ENCODE measurements around the gene GRAMD2B.

The GRAMD2B gene

DNA sequence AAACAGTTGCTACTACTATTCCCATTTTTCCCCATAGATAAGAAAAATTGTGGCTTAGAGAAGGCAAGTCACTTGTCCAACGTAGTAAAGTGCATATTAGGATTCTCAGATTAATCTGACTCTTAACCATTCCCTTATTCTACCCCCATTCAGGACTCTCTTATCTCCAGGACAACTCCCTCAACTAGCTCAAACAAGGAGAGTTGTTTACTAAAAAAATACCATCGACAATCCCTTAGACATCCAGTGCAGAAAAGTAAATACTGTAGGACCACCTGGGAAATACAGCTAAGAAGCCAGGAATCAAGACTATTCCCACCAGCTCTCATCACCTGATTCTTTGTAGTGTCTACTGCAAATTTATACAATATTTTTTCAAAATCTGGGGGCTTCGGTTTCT lies 9.4 kb upstream of the GRAMD2B start:
- ChIA-PET CTCF (no interaction called here), POLR2A (no interaction called here)
- H3K27ac ChIP-seq (ENCODE audit: insufficient read depth in 1 of 2, low read depth in 1 of 2, low read length in 2 of 2, poor library complexity in 1 of 2, severe bottlenecking in 2 of 2), result no peak overlapping the region
- DNase-seq, result no peak
- no peaks in the 10 kb centered on the region for H3K4me1 ChIP-seq (ENCODE audit: control extremely low read depth in 1 of 4, control insufficient read depth in 4 of 4, insufficient read depth in 4 of 4, low read length in 3 of 4)
- WGBS (ENCODE audit: insufficient coverage), result no CpG with 5 or more reads among the region's 3 CpGs
- no peaks in the 10 kb centered on the region for H3K36me3 ChIP-seq (ENCODE audit: control insufficient read depth in 4 of 4, insufficient read depth in 4 of 4, low read length in 3 of 4)
- peaks cover 0 to 1% (median 0%) of the 10 kb centered on the region in 5 experiments for H3K9me3 ChIP-seq (ENCODE audit: control extremely low read depth in 1 of 5, control insufficient read depth in 4 of 5, insufficient read depth in 2 of 5, low read depth in 1 of 5, low read length in 4 of 5)
- H3K4me3 ChIP-seq (ENCODE audit: control insufficient read depth in 1 of 7, extremely low read depth in 1 of 7, insufficient read depth in 4 of 7, low read depth in 2 of 7, low read length in 6 of 7), result no peak overlapping the region
- H3K27me3 ChIP-seq (replicated peaks in 2 of 5; ENCODE audit: control insufficient read depth in 4 of 5, insufficient read depth in 5 of 5, low read length in 4 of 5), result no peaks in the 10 kb centered on the region

DNA sequence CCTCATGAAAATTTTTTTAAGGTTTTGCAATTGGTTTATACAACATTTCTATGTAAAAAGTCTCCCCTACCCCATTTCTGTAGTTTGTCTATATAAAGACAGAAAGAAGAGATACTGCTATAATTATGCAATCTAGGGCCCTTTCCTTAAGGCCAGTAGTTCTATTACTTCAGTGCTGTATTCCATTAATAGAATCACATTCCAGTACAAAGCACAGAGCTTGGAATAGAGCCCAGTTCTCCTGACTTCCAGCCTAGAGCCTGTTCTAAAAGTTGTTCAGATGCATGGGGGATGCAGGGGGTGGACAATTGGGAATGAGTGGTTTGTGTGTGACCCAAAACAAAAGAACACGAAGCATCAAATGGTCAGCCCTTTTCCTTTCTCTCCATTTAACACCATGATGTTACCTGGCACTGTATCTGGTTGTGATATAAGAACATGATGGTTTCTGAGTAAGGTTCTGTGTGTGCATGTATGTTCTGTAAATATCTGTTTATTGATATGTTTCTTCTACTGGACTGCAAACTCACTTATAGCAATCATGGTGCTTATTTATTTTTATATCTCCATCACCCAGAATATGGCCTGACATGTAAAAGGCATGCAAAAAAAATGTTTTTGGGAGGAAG lies 8.2 kb upstream of the GRAMD2B start:
- Histone ChIP-seq H3K4me1 (ENCODE audit: control extremely low read depth in 1 of 4, control insufficient read depth in 4 of 4, insufficient read depth in 4 of 4, low read length in 3 of 4) (no peaks in the 10 kb centered on the region), H3K36me3 (ENCODE audit: control insufficient read depth in 4 of 4, insufficient read depth in 4 of 4, low read length in 3 of 4) (no peaks in the 10 kb centered on the region), H3K27ac (ENCODE audit: insufficient read depth in 1 of 2, low read depth in 1 of 2, low read length in 2 of 2, poor library complexity in 1 of 2, severe bottlenecking in 2 of 2) (no peak overlapping the region), H3K27me3 (replicated peaks in 2 of 5; ENCODE audit: control insufficient read depth in 4 of 5, insufficient read depth in 5 of 5, low read length in 4 of 5) (no peaks in the 10 kb centered on the region), H3K9me3 (ENCODE audit: control extremely low read depth in 1 of 5, control insufficient read depth in 4 of 5, insufficient read depth in 2 of 5, low read depth in 1 of 5, low read length in 4 of 5) (peaks cover 0 to 1% (median 0%) of the 10 kb centered on the region in 5 experiments), H3K4me3 (ENCODE audit: control insufficient read depth in 1 of 7, extremely low read depth in 1 of 7, insufficient read depth in 4 of 7, low read depth in 2 of 7, low read length in 6 of 7) (no peak overlapping the region)
- ChIA-PET CTCF (no interaction called here), POLR2A (no interaction called here)
- no peak for DNase-seq
- WGBS (ENCODE audit: insufficient coverage), result no CpG with 5 or more reads among the region's 1 CpG

DNA sequence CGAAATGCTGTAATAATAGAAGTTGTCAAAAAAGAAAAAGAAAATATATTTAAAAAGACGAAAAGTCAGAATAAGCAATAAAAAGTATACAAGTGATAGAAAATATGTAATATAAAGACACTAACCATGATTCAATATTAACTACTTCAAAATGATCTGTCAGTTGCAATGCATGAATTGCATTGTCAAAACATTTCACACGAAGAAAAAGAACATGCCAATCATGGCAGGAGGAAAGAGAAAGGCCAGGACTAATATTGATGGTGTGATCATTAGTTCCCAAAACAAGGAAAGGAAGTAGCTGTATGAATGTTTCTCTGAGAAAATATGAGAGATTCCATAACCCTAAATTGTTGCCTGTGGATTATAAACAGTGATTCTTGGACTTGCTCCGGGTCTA lies 7.4 kb upstream of the GRAMD2B start:
- H3K4me3 ChIP-seq (ENCODE audit: control insufficient read depth in 1 of 7, extremely low read depth in 1 of 7, insufficient read depth in 4 of 7, low read depth in 2 of 7, low read length in 6 of 7), result no peak overlapping the region
- POLR2A ChIA-PET, result no interaction called here
- H3K27ac ChIP-seq (ENCODE audit: insufficient read depth in 1 of 2, low read depth in 1 of 2, low read length in 2 of 2, poor library complexity in 1 of 2, severe bottlenecking in 2 of 2), result no peak overlapping the region
- no peaks in the 10 kb centered on the region for H3K9me3 ChIP-seq (ENCODE audit: control extremely low read depth in 1 of 5, control insufficient read depth in 4 of 5, insufficient read depth in 2 of 5, low read depth in 1 of 5, low read length in 4 of 5)
- no peak for DNase-seq
- CTCF ChIA-PET, result no interaction called here
- H3K27me3 ChIP-seq (replicated peaks in 2 of 5; ENCODE audit: control insufficient read depth in 4 of 5, insufficient read depth in 5 of 5, low read length in 4 of 5), result no peaks in the 10 kb centered on the region
- 100% methylated on average over 2 of the region's 4 CpGs for WGBS (ENCODE audit: insufficient coverage)
- no peaks in the 10 kb centered on the region for H3K36me3 ChIP-seq (ENCODE audit: control insufficient read depth in 4 of 4, insufficient read depth in 4 of 4, low read length in 3 of 4)
- no peaks in the 10 kb centered on the region for H3K4me1 ChIP-seq (ENCODE audit: control extremely low read depth in 1 of 4, control insufficient read depth in 4 of 4, insufficient read depth in 4 of 4, low read length in 3 of 4)

DNA sequence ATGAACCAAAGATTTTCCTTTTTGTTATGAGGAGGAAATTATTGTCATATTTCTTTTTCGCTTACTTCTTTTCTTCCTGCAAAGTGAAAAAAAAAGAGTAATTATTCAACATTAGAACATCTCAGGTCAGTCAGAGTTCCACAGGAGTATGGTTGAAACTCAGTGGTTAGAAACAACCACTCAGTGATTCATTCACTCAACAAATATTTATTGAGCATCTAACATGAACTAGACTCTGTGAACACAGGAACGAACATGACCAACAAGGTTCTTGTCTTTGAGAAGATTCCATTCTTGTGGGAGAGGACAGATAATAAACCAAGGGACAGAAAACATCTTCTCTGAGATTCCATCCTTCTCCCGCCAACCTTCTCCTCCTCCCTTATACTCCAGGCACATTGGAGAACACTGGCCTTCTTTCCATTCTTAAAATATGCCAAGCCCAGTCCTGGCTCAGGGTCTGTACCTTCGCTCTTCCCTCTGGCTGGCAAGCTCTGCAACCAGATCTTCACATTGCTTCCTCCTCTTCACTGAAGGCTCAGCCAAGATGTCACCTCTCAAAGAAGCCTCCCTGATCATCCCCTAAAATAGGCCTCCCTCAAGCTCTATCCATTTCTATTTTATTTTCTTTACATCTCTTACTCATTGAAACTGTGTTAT lies 6.8 kb upstream of the GRAMD2B start:
- Histone ChIP-seq H3K36me3 (ENCODE audit: control insufficient read depth in 4 of 4, insufficient read depth in 4 of 4, low read length in 3 of 4) (no peaks in the 10 kb centered on the region), H3K27me3 (replicated peaks in 2 of 5; ENCODE audit: control insufficient read depth in 4 of 5, insufficient read depth in 5 of 5, low read length in 4 of 5) (no peaks in the 10 kb centered on the region), H3K27ac (ENCODE audit: insufficient read depth in 1 of 2, low read depth in 1 of 2, low read length in 2 of 2, poor library complexity in 1 of 2, severe bottlenecking in 2 of 2) (no peak overlapping the region), H3K4me3 (ENCODE audit: control insufficient read depth in 1 of 7, extremely low read depth in 1 of 7, insufficient read depth in 4 of 7, low read depth in 2 of 7, low read length in 6 of 7) (no peak overlapping the region), H3K9me3 (ENCODE audit: control extremely low read depth in 1 of 5, control insufficient read depth in 4 of 5, insufficient read depth in 2 of 5, low read depth in 1 of 5, low read length in 4 of 5) (no peaks in the 10 kb centered on the region), H3K4me1 (ENCODE audit: control extremely low read depth in 1 of 4, control insufficient read depth in 4 of 4, insufficient read depth in 4 of 4, low read length in 3 of 4) (no peaks in the 10 kb centered on the region)
- DNase-seq, result no peak
- WGBS (ENCODE audit: insufficient coverage), result 100% methylated on average over 2 of the region's 4 CpGs
- POLR2A ChIA-PET, result no interaction called here
- CTCF ChIA-PET, result interaction anchor here (0.6 kb wide), 1 partner anchor 1707 kb away, joined by 3 read pairs; no protein-coding TSS in a partner anchor

DNA sequence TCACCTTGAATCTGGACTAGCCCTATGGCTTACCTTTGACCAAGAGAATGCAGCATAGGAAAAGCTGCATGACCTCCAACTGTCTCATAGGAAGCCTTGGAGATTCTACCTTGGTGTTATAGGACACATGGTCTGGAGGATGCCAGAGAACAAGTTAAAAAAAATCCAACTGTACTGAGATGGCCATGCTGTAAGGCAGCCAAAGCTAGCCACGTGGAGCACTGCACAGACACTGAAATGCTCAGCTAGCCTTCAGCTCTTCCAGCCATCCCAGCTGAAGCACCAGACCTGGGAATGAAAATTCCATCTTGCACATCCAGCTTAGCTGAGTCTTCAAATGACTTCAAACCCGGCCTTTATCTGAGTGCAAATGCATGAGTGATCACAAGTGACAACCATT lies 6.0 kb upstream of the GRAMD2B start:
- H3K27me3 ChIP-seq (replicated peaks in 2 of 5; ENCODE audit: control insufficient read depth in 4 of 5, insufficient read depth in 5 of 5, low read length in 4 of 5), result no peaks in the 10 kb centered on the region
- no peaks in the 10 kb centered on the region for H3K4me1 ChIP-seq (ENCODE audit: control extremely low read depth in 1 of 4, control insufficient read depth in 4 of 4, insufficient read depth in 4 of 4, low read length in 3 of 4)
- no peaks in the 10 kb centered on the region for H3K9me3 ChIP-seq (ENCODE audit: control extremely low read depth in 1 of 5, control insufficient read depth in 4 of 5, insufficient read depth in 2 of 5, low read depth in 1 of 5, low read length in 4 of 5)
- DNase-seq, result no peak
- CTCF ChIA-PET, result no interaction called here
- 80% methylated on average over 1 of the region's 2 CpGs for WGBS (ENCODE audit: insufficient coverage)
- no peak overlapping the region for H3K4me3 ChIP-seq (ENCODE audit: control insufficient read depth in 1 of 7, extremely low read depth in 1 of 7, insufficient read depth in 4 of 7, low read depth in 2 of 7, low read length in 6 of 7)
- no peak overlapping the region for H3K27ac ChIP-seq (ENCODE audit: insufficient read depth in 1 of 2, low read depth in 1 of 2, low read length in 2 of 2, poor library complexity in 1 of 2, severe bottlenecking in 2 of 2)
- H3K36me3 ChIP-seq (ENCODE audit: control insufficient read depth in 4 of 4, insufficient read depth in 4 of 4, low read length in 3 of 4), result no peaks in the 10 kb centered on the region
- POLR2A ChIA-PET, result no interaction called here

DNA sequence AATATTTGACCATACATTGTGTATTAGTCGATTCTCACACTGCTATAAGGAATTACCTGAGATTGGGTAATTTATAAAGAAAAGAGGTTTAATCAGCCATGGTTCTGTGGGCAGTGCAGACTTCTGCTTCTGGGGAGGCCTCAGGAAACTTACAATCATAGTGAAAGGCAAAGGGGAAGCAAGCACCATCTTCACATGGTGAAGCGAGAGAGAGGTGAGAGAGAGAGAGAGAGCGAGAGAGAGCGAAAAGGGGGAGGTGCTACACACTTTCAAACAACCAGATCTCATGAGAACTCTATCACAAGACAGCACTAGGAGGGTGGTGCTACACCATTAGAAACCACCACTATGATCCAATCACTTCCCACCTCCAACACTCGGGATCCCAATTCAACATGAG lies 4.1 kb upstream of the GRAMD2B start:
- no peaks in the 10 kb centered on the region for H3K27me3 ChIP-seq (replicated peaks in 2 of 5; ENCODE audit: control insufficient read depth in 4 of 5, insufficient read depth in 5 of 5, low read length in 4 of 5)
- peak in 2 of 3 donors; percentile 19 to 43 for DNase-seq
- CTCF ChIA-PET, result no interaction called here
- H3K4me3 ChIP-seq (ENCODE audit: control insufficient read depth in 1 of 7, extremely low read depth in 1 of 7, insufficient read depth in 4 of 7, low read depth in 2 of 7, low read length in 6 of 7), result no peak overlapping the region
- peaks cover 0 to 14% (median 8%) of the 10 kb centered on the region in 4 experiments for H3K4me1 ChIP-seq (ENCODE audit: control extremely low read depth in 1 of 4, control insufficient read depth in 4 of 4, insufficient read depth in 4 of 4, low read length in 3 of 4)
- H3K36me3 ChIP-seq (ENCODE audit: control insufficient read depth in 4 of 4, insufficient read depth in 4 of 4, low read length in 3 of 4), result no peaks in the 10 kb centered on the region
- POLR2A ChIA-PET, result no interaction called here
- no peak overlapping the region for H3K27ac ChIP-seq (ENCODE audit: insufficient read depth in 1 of 2, low read depth in 1 of 2, low read length in 2 of 2, poor library complexity in 1 of 2, severe bottlenecking in 2 of 2)
- 100% methylated on average over 2 of the region's 5 CpGs for WGBS (ENCODE audit: insufficient coverage)
- no peaks in the 10 kb centered on the region for H3K9me3 ChIP-seq (ENCODE audit: control extremely low read depth in 1 of 5, control insufficient read depth in 4 of 5, insufficient read depth in 2 of 5, low read depth in 1 of 5, low read length in 4 of 5)

DNA sequence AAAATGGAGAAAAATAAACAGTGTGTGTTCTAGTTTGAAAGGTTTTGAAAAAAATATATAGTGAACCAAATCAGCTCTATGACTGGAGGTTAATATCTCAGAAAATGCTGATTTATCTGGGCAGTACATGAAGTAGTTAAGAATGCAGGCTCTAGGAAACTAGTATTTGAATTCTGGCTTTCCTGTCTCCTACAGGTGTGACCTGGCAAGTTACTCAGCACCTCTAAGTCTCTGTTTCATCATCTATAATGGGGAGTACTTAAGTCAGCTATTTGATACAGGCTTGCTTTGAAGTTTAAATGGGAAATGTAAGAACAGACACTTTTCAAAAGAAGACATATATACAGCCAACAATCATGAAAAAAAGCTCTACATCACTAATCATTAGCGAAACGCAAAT lies 5.2 kb downstream of the GRAMD2B start:
- Histone ChIP-seq H3K4me1 (ENCODE audit: control extremely low read depth in 1 of 4, control insufficient read depth in 4 of 4, insufficient read depth in 4 of 4, low read length in 3 of 4) (peaks cover 0 to 10% (median 5%) of the 10 kb centered on the region in 4 experiments), H3K27ac (ENCODE audit: insufficient read depth in 1 of 2, low read depth in 1 of 2, low read length in 2 of 2, poor library complexity in 1 of 2, severe bottlenecking in 2 of 2) (no peak overlapping the region), H3K36me3 (ENCODE audit: control insufficient read depth in 4 of 4, insufficient read depth in 4 of 4, low read length in 3 of 4) (peaks cover 0 to 2% (median 0%) of the 10 kb centered on the region in 4 experiments), H3K4me3 (ENCODE audit: control insufficient read depth in 1 of 7, extremely low read depth in 1 of 7, insufficient read depth in 4 of 7, low read depth in 2 of 7, low read length in 6 of 7) (no peak overlapping the region), H3K27me3 (replicated peaks in 2 of 5; ENCODE audit: control insufficient read depth in 4 of 5, insufficient read depth in 5 of 5, low read length in 4 of 5) (no peaks in the 10 kb centered on the region), H3K9me3 (ENCODE audit: control extremely low read depth in 1 of 5, control insufficient read depth in 4 of 5, insufficient read depth in 2 of 5, low read depth in 1 of 5, low read length in 4 of 5) (no peaks in the 10 kb centered on the region)
- ChIA-PET CTCF (no interaction called here), POLR2A (no interaction called here)
- DNase-seq, result no peak
- no CpG with 5 or more reads among the region's 2 CpGs for WGBS (ENCODE audit: insufficient coverage)

Data from common myeloid progenitor, CD34-positive (primary cell).